SKM-1 (cell line): Measurements from ENCODE around the gene IQGAP2.
"Not testable (repeated sequence)": the region's sequence is repeated elsewhere in the genome, so short reads cannot be mapped to it uniquely, and the experiment has no call there.

Experiments
- DNase-seq: peaks from one replicate; lab custom pipeline; 2025; ENCODE audit not compliant: unreplicated experiment; lab: John Stamatoyannopoulos, UW

IQGAP2 gene

DNA sequence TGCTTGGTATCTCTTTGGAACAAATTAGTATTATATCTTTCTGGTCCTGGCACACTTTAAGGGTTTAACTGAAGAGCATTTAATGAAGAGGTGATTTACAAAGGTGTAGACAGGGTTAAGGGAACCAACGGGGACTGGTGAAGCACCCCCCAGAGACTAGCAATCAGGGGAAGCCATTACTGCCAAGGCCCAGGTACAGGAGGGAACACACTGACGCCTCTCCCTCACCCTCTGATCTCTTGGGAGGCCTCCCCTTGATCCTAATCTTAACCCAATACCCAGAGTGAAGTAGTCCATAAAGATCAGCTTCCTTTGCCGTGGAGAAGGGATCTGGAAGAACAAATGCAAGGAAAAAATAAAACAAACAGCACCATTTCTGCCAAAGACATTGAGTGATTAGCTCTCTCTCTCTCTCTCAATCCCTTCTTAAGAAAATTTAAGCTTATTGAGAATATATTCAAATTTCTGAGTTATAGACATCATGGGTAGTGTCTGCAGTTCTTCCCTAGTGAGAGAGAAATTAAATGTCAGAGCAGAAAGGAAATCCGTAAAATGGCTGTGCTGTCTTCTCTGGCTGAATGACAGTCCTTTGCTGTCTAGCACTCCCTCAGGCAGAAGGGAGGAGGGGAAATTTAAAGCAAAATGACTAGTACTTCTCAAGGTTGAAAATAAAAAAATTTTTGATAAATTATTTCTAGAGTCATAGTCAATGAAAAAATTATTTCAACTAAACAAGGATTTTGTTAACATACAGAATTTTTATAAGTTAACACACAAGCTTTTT is 332.9 kb downstream of the IQGAP2 start:
- no peak for DNase-seq

- DNase-seq = no peak
These were observed 333.8 kb downstream of the IQGAP2 start for GRCh38 chr5:76736679-76737556.

- no peak for DNase-seq
These were observed 334.8 kb downstream of the IQGAP2 start for GRCh38 chr5:76737846-76738245.

GRCh38 chr5:76741506-76741905 is 338.4 kb downstream of the IQGAP2 start:
- not testable (repeated sequence) for DNase-seq

DNA sequence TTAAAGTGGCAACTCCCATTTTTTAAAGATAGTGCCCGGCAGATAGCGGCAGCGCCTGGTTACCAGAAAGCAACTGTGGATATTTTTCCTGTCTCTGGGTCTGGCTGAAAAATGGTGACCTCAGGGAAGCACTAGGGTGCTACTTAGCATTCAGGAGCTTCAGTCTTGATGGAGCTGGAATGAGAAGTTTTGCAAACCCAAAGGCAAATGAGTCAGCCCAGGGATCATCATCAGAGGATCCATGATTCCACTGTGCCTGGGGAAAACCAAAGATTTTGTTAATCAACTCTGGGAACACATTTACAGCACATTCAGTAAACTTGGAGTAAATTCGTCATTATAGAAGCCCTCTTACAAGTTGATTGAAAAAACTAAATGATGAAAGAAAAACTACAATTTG is 339.5 kb downstream of the IQGAP2 start:
- no peak for DNase-seq

GRCh38 chr5:76744632-76745031 is 341.5 kb downstream of the IQGAP2 start:
- no peak for DNase-seq

DNA sequence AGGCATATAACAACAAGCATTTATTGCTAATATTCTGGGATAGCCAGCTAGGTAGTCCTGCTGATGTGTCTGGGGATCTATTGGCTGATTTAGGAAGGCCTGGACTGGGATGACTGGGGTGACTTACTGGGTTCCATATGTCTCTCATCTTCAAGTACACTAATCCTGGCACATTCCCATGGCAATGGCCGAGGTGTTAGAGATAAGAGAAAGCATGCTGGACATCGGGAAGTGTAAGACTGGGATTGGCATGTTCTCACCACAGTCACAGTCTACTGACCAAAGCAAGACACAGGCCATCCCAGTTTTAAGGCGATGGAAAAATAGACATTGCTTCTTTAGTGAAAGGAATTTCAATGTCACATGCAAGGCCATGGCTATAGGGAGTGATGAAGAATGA is 342.6 kb downstream of the IQGAP2 start:
- DNase-seq = no peak

DNA sequence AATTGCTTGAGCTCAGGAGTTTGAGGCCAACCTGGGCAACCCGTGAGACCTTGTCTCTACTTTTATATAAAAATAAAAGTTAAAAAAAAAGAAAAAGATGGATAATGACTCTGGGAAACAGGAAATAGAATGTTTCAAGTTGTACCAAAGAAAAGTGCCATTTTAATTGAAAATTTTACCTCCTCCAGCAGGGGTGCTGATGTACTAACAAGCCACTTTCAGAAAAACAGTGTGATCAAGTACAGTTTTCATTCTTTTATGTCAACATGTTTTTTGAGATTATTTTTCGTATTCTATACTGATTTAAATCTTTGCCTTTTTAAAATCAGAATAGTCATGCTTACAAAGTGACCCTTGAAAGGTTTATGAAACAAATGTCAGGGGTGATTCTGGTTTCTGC is 343.6 kb downstream of the IQGAP2 start:
- DNase-seq = no peak

GRCh38 chr5:76747706-76748105 is 344.6 kb downstream of the IQGAP2 start:
- DNase-seq = no peak

GRCh38 chr5:76751291-76751690 is 348.2 kb downstream of the IQGAP2 start:
- no peak for DNase-seq

GRCh38 chr5:76754668-76755078 is 351.6 kb downstream of the IQGAP2 start:
- DNase-seq = no peak

- no peak for DNase-seq
These were observed 352.9 kb downstream of the IQGAP2 start for GRCh38 chr5:76755779-76756637.

DNA sequence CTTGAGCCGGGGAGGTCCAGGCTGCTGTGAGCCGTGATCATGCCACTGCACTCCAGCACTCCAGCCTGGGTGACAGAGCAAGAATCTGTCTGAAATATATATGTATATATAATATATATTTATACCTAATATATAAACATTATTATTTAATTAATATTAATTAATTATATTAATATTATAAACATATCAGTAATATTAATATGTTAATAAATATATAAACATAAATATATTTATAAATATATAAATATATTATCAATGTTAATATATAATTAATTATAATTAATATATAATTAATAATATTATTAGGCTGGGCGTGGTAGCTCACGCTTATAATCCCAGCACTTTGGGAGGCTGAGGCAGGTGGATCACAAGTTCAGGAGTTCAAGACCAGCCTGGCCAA is 354.0 kb downstream of the IQGAP2 start:
- DNase-seq = no peak
